HepG2 (cell line): ENCODE results near the gene FCN1. TPM values are rescaled to one million over a fixed set of nuclear protein-coding genes. Genes with fewer than 3 reads are reported as not detected.
A peak's percentile ranks its signal among the peaks of the same experiment; 100 is the strongest.

Experiments
- ATAC-seq: fragments of 200-7000 bp; cut with Tn5 transposase; 3 replicates; pipeline ENCODE4 v1.9.1; 2020; ENCODE audit warnings: mild to moderate bottlenecking, moderate library complexity
- BruUV-seq: library from RNA; stranded (reverse); fragments of 400-500 nt; replicated peaks from 2 replicates; lab custom pipeline; 2021; lab: Mats Ljungman, UMichigan
- CTCF ChIA-PET: fragments of 300-600 bp; formaldehyde crosslinking; extraction: SDS; loops from one replicate; lab custom pipeline; 2021; ENCODE audit warnings: low total read pairs, inconsistent platforms, low intra/inter-chr PET ratio; lab: Yijun Ruan, JAX
- POLR2A ChIA-PET: fragments of 350-600 bp; sonication (Branson Sonifier 250); formaldehyde crosslinking; loops from one replicate; lab custom pipeline; 2020; ENCODE audit warnings: antibody characterized with exemption, inconsistent platforms; lab: Yijun Ruan, JAX
- DNase-seq: peaks from one replicate; pipeline ENCODE4 v3.0.0-alpha.2; 2015; ENCODE audit warnings: low spot score
- FAIRE-seq: peaks from 3 replicates; lab custom pipeline; 2011; peaks lifted over from hg19 to GRCh38; lab: Jason Lieb, UNC
- H2AFZ ChIP-seq: one replicate; pipeline ENCODE4 v1.6.1; 2011; ENCODE audit warnings: low read length, inconsistent platforms
- H3K27ac ChIP-seq: fragments of 300-600 bp; 3 replicates; pipeline ENCODE4 v1.8.0; 2011; ENCODE audit warnings: mixed run types, mild to moderate bottlenecking, mixed read lengths, low read length, inconsistent platforms; ENCODE audit not compliant: insufficient read depth; ENCODE audit errors: extremely low read length
- H3K27me3 ChIP-seq, 2 experiments: fragments of 200-600 bp in 1 of 2; 2 replicates in 1 of 2; 3 replicates in 1 of 2; pipeline versions ENCODE4 v1.6.0 to v1.8.0; 2011; ENCODE audit warnings: low read length in 2 of 2, mild to moderate bottlenecking in 2 of 2, moderate library complexity in 2 of 2, inconsistent platforms in 1 of 2; ENCODE audit not compliant: insufficient read depth in 2 of 2, control insufficient read depth in 1 of 2
- H3K36me3 ChIP-seq, 2 experiments: fragments of 200-600 bp in 1 of 2; replicated peaks in 1 of 2; 2 replicates in 1 of 2; 3 replicates in 1 of 2; pipeline versions ENCODE4 v1.5.1 to v1.8.0; 2011; ENCODE audit warnings: low read length in 2 of 2, inconsistent platforms in 1 of 2; ENCODE audit not compliant: insufficient read depth in 2 of 2, control insufficient read depth in 1 of 2
- H3K4me1 ChIP-seq: 2 replicates; pipeline ENCODE4 v1.5.1; 2012; ENCODE audit warnings: low read length, inconsistent platforms; ENCODE audit not compliant: insufficient read depth
- H3K4me2 ChIP-seq: 2 replicates; pipeline ENCODE4 v1.6.0; 2011; ENCODE audit warnings: low read depth, low read length, inconsistent platforms
- H3K4me3 ChIP-seq, 3 experiments: fragments of 200-600 bp in 1 of 3; sonication (generic), shearing (Covaris generic) in 1 of 3; replicated peaks in 1 of 3; 2 replicates each; pipeline ENCODE4 v1.5.1; 2011 to 2016; ENCODE audit warnings: low read length in 3 of 3, inconsistent platforms in 2 of 3, low read depth in 2 of 3, mild to moderate bottlenecking in 2 of 3, control low read depth in 1 of 3, mixed read lengths in 1 of 3; ENCODE audit not compliant: insufficient read depth in 1 of 3
- H3K79me2 ChIP-seq: one replicate; pipeline ENCODE4 v1.6.1; 2011; ENCODE audit warnings: low read length, inconsistent platforms; ENCODE audit not compliant: insufficient read depth
- H3K9ac ChIP-seq: 2 replicates; pipeline ENCODE4 v1.6.0; 2011; ENCODE audit warnings: mild to moderate bottlenecking, low read depth, low read length, inconsistent platforms; ENCODE audit not compliant: insufficient read depth
- H3K9me3 ChIP-seq: 2 replicates; pipeline ENCODE4 v1.5.1; 2012; ENCODE audit warnings: mild to moderate bottlenecking, low read length
- H4K20me1 ChIP-seq: 2 replicates; pipeline ENCODE4 v1.6.0; 2011; ENCODE audit warnings: inconsistent platforms, mild to moderate bottlenecking, low read length, moderate library complexity; ENCODE audit not compliant: insufficient read depth
- CREM ChIP-seq, 2 experiments: sonication (generic) in 1 of 2; formaldehyde crosslinking in 1 of 2; IDR thresholded peaks; 2 replicates each; pipeline versions ENCODE4 v1.4.0 to v1.6.1; 2016 to 2020; ENCODE audit warnings: antibody characterized with exemption in 1 of 2, mild to moderate bottlenecking in 1 of 2, missing genetic modification reagents in 1 of 2
- FOXA1 ChIP-seq, 2 experiments: fragments of 450-650 bp in 1 of 2; sonication (generic) in 1 of 2; formaldehyde crosslinking in 1 of 2; IDR thresholded peaks; 2 replicates each; pipeline versions ENCODE4 v1.4.0 to v1.6.1; 2016 to 2020; ENCODE audit warnings: missing genetic modification reagents in 1 of 2
- FOXP1 ChIP-seq, 2 experiments: fragments of 450-650 bp in 1 of 2; IDR thresholded peaks; 2 replicates each; pipeline ENCODE4 v1.6.1; 2017 to 2018; ENCODE audit warnings: antibody characterized with exemption in 1 of 2
- KLF12 ChIP-seq: sonication (generic); formaldehyde crosslinking; IDR thresholded peaks from 2 replicates; pipeline ENCODE4 v1.4.0; 2020; ENCODE audit warnings: missing genetic modification reagents, borderline replicate concordance
- TCF7L2 ChIP-seq: IDR thresholded peaks from 2 replicates; pipeline ENCODE4 v1.6.1; 2011; ENCODE audit warnings: mild to moderate bottlenecking, low read depth, low read length, moderate library complexity
- ZNF3 ChIP-seq: IDR thresholded peaks from 2 replicates; pipeline ENCODE4 v1.7.0; 2017; ENCODE audit warnings: inconsistent platforms
- ZNF530 ChIP-seq: sonication (generic); formaldehyde crosslinking; IDR thresholded peaks from 2 replicates; pipeline ENCODE4 v1.5.0; 2020; ENCODE audit warnings: low read depth, mild to moderate bottlenecking, missing genetic modification reagents
- WGBS: methylation state at CpG from one replicate; pipeline ENCODE4 v1.1.6; 2017; ENCODE audit warnings: low lambda C conversion rate; 5-methylcytosine and 5-hydroxymethylcytosine counted together
- in situ Hi-C: cut with HindIII; loops from 2 replicates; pipeline ENCODE4 v1.10.0; 2017; ENCODE audit warnings: low pct_unique_long_range_greater_than_20kb; ENCODE audit not compliant: extremely low pct_ligation_motif_present
- intact Hi-C: fragments of 100-400 bp; cut with micrococcal nuclease; formaldehyde crosslinking; loops from one replicate; pipeline ENCODE4 v1.10.0; 2022; ENCODE audit not compliant: unreplicated experiment
- polyA plus RNA-seq, 8 experiments: library from polyadenylated mRNA; depleted of rRNA in 3 of 8; stranded (reverse) in 7 of 8; unstranded in 1 of 8; fragments of >200 nt; fragmentation: Illumina TruSeq in 4 of 8; extraction: Trizol in 4 of 8; gene quantifications; 2 replicates each; pipeline versions ENCODE4 v1.2.1 to v1.2.3, GENCODE V29; 2011 to 2016; ENCODE audit warnings: low read depth in 4 of 8, missing spikeins in 1 of 8, mixed read lengths in 1 of 8; ENCODE audit not compliant: insufficient read depth in 1 of 8
- total RNA-seq, 5 experiments: library from RNA; depleted of rRNA; stranded (reverse); fragments of >200 nt; fragmentation: Illumina TruSeq; extraction: Trizol; gene quantifications; 2 replicates each; pipeline ENCODE4 v1.2.3, GENCODE V29; 2016; ENCODE audit warnings: low read depth in 1 of 5
- TF ChIP-seq, protein P1 (sequence below): sonication (generic); formaldehyde crosslinking; IDR thresholded peaks from 2 replicates; pipeline ENCODE4 v1.4.0; 2020; ENCODE audit warnings: missing genetic modification reagents, mild to moderate bottlenecking, borderline replicate concordance
- TF ChIP-seq, protein P2 (sequence below): sonication (generic); formaldehyde crosslinking; IDR thresholded peaks from 2 replicates; pipeline ENCODE4 v1.8.0; 2022; ENCODE audit warnings: missing genetic modification reagents, mild to moderate bottlenecking, inconsistent platforms, borderline replicate concordance
- TF ChIP-seq, protein P3 (sequence below): fragments of 450-650 bp; IDR thresholded peaks from 2 replicates; pipeline ENCODE4 v1.6.1; 2017

Gene FCN1
- total and polyA plus RNA-seq, 2 of the 13 experiments (the other 11 are each of a cell fraction or from before 2014, with no cell fraction given) = not detected

DNA sequence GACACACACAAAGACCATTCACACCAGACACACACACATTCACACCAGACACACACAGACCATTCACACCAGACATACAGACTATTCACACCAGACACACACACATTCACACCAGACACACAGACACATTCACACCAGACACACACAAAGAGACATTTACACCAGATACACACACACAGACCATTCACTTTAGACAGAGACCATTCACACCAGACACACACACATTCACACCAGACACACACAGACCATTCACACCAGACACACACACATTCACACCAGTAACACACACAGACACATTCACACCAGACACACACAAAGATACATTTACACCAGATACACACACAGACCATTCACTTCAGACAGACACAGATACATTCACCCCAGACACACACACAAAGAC, 29.0 kb upstream of the FCN1 start:
- no peak overlapping the region for H3K4me2 ChIP-seq
- H3K9me3 ChIP-seq = no peaks in the 10 kb centered on the region
- ATAC-seq (no peak), DNase-seq (no peak), FAIRE-seq (no peak)
- TF ChIP-seq FOXP1 (IDR thresholded peaks at IDR 0.05) (peak; percentile 18; the same call in 1 of the 2 replicates), FOXP1 (CRISPR knock-in tag; IDR thresholded peaks at IDR 0.05) (no peak), FOXA1 (IDR thresholded peaks at IDR 0.05) (no peak), FOXA1 (CRISPR knock-in tag; IDR thresholded peaks at IDR 0.05) (no peak)
- in situ Hi-C loops (no loop called here), intact Hi-C loops (no loop called here)
- ChIA-PET CTCF (no interaction called here), POLR2A (no interaction called here)
- no peaks in the 10 kb centered on the region for H3K79me2 ChIP-seq
- no peaks in the 10 kb centered on the region for H3K4me1 ChIP-seq
- H3K27ac ChIP-seq = no peak overlapping the region
- no peaks in the 10 kb centered on the region for H4K20me1 ChIP-seq
- peaks cover 5 to 27% of the 10 kb centered on the region in 2 experiments; a peak in 4 of 5 replicates for H3K27me3 ChIP-seq
- H3K4me3 ChIP-seq = no peak overlapping the region
- H3K36me3 ChIP-seq = no peaks in the 10 kb centered on the region
- no peak overlapping the region for H3K9ac ChIP-seq
- no TSS peak for BruUV-seq
- H2AFZ ChIP-seq = no peak overlapping the region

DNA sequence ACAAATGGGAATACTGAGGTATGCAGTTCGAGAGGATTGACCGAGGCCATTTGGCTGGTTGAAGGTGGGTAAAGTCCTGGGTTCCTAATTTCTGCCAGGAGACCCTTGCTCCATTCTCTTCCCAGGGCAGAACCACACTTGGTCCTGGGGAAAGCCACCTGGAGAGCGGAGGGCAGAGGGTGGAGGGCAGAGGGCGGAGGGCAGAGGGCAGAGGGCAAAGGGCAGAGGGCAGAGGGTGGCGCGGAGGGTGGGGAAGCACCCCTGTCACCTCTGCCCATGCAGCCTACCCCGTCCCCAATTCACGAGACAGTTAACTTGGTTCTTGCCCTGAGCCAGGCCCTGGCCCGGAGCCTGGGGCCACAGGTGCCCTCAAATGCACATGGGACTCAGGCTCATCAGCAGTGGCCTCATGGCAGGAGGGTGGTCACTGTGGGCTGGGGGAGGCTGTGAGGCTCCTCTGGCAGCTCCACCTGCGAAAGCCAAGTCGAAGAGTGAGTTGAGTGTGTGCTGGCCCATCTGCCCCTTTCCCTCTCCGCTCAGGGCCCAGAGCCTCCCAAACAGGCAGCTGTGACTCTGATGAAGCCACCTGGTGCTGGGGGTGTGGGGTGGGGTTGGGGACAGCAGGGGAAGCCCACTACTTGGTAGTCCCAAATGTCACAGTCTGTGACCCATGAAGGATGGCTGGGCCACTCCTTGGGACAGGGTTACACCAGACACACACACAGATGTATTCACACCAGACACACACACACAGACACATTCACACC, 28.0 kb upstream of the FCN1 start:
- BruUV-seq = no TSS peak
- H3K36me3 ChIP-seq = no peaks in the 10 kb centered on the region
- intact Hi-C loops (no loop called here), in situ Hi-C loops (no loop called here)
- ATAC-seq (no peak), DNase-seq (no peak), FAIRE-seq (no peak)
- no peak overlapping the region for H3K4me2 ChIP-seq
- no peak overlapping the region for H3K27ac ChIP-seq
- H3K4me1 ChIP-seq = no peaks in the 10 kb centered on the region
- WGBS = 37% methylated on average over 11 of the region's 12 CpGs
- H3K79me2 ChIP-seq = no peaks in the 10 kb centered on the region
- no peak overlapping the region for H3K9ac ChIP-seq
- no peak overlapping the region for H2AFZ ChIP-seq
- no peaks in the 10 kb centered on the region for H3K9me3 ChIP-seq
- H3K4me3 ChIP-seq = no peak overlapping the region
- ChIA-PET CTCF (no interaction called here), POLR2A (no interaction called here)
- H3K27me3 ChIP-seq = peaks cover 5 to 31% of the 10 kb centered on the region in 2 experiments; a peak in 4 of 5 replicates
- 0 out of 2 replicates have a peak, but pooled peaks cover 2% of the 10 kb centered on the region for H4K20me1 ChIP-seq
- TF ChIP-seq ZNF530 (CRISPR knock-in tag) (no peak), CREM (IDR thresholded peaks at IDR 0.05) (no peak), CREM (CRISPR knock-in tag; IDR thresholded peaks at IDR 0.05) (no peak), ZNF3 (CRISPR knock-in tag) (no peak), KLF12 (CRISPR knock-in tag) (no peak), TCF7L2 (no peak)
- TF ChIP-seq, protein P1, sequence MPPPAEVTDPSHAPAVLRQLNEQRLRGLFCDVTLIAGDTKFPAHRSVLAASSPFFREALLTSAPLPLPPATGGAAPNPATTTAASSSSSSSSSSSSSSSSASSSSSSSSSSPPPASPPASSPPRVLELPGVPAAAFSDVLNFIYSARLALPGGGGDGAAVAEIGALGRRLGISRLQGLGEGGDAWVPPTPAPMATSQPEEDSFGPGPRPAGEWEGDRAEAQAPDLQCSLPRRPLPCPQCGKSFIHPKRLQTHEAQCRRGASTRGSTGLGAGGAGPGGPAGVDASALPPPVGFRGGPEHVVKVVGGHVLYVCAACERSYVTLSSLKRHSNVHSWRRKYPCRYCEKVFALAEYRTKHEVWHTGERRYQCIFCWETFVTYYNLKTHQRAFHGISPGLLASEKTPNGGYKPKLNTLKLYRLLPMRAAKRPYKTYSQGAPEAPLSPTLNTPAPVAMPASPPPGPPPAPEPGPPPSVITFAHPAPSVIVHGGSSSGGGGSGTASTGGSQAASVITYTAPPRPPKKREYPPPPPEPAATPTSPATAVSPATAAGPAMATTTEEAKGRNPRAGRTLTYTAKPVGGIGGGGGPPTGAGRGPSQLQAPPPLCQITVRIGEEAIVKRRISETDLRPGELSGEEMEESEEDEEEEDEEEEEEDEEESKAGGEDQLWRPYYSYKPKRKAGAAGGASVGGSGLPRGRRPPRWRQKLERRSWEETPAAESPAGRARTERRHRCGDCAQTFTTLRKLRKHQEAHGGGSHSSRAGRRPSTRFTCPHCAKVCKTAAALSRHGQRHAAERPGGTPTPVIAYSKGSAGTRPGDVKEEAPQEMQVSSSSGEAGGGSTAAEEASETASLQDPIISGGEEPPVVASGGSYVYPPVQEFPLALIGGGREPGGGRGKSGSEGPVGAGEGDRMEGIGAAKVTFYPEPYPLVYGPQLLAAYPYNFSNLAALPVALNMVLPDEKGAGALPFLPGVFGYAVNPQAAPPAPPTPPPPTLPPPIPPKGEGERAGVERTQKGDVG (CRISPR knock-in tag) = no peak
- TF ChIP-seq, protein P2, sequence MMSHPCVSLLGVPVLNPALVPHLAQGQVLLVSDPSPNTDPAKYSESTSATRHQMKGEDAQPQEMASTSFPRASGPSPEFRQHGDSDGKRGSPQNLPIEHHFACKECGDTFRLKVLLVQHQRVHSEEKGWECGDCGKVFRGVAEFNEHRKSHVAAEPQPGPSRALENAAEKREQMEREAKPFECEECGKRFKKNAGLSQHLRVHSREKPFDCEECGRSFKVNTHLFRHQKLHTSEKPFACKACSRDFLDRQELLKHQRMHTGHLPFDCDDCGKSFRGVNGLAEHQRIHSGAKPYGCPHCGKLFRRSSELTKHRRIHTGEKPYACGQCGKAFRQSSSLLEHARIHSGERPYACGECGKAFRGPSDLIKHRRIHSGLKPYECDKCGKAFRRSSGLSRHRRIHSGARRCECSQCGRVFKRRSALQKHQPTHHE (CRISPR knock-in tag) = no peak
- TF ChIP-seq, protein P3, sequence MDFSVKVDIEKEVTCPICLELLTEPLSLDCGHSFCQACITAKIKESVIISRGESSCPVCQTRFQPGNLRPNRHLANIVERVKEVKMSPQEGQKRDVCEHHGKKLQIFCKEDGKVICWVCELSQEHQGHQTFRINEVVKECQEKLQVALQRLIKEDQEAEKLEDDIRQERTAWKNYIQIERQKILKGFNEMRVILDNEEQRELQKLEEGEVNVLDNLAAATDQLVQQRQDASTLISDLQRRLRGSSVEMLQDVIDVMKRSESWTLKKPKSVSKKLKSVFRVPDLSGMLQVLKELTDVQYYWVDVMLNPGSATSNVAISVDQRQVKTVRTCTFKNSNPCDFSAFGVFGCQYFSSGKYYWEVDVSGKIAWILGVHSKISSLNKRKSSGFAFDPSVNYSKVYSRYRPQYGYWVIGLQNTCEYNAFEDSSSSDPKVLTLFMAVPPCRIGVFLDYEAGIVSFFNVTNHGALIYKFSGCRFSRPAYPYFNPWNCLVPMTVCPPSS = no peak
